Esophagus (tissue), 2 donors: Measurements from ENCODE around the gene EBF4. TPM values are rescaled to one million over a fixed set of nuclear protein-coding genes. Genes with fewer than 3 reads are reported as not detected.

Experiments
- H3K27ac ChIP-seq, 2 donors: one replicate each; pipeline ENCODE4 v1.5.1; 2013; ENCODE audit warnings: low read depth in 2 of 2, mild to moderate bottlenecking in 2 of 2, inconsistent platforms in 1 of 2, low read length in 1 of 2, moderate library complexity in 1 of 2
- H3K27me3 ChIP-seq, 2 donors: one replicate each; pipeline ENCODE4 v1.6.1; 2013; ENCODE audit warnings: low read length in 2 of 2, control low read depth in 1 of 2, mild to moderate bottlenecking in 1 of 2; ENCODE audit not compliant: insufficient read depth in 2 of 2, control insufficient read depth in 1 of 2
- H3K36me3 ChIP-seq, 2 donors: one replicate each; pipeline ENCODE4 v1.6.1; 2013; ENCODE audit warnings: low read length in 1 of 2; ENCODE audit not compliant: control insufficient read depth in 2 of 2, insufficient read depth in 2 of 2
- H3K4me1 ChIP-seq, 2 donors: one replicate each; pipeline ENCODE4 v1.6.1; 2013; ENCODE audit warnings: low read length in 1 of 2; ENCODE audit not compliant: control insufficient read depth in 2 of 2, insufficient read depth in 2 of 2
- H3K4me3 ChIP-seq, 2 donors: one replicate each; pipeline ENCODE4 v1.5.1; 2013; ENCODE audit warnings: low read length in 2 of 2, mild to moderate bottlenecking in 2 of 2, low read depth in 1 of 2, moderate library complexity in 1 of 2
- H3K9me3 ChIP-seq, 2 donors: one replicate each; pipeline ENCODE4 v1.6.1; 2013; ENCODE audit warnings: mild to moderate bottlenecking in 2 of 2, low read depth in 1 of 2, low read length in 1 of 2, moderate library complexity in 1 of 2; ENCODE audit not compliant: control insufficient read depth in 2 of 2, insufficient read depth in 1 of 2
- WGBS, 2 donors: extraction: QIAGEN DNeasy Blood & Tissue Kit; methylation state at CpG; one replicate each; pipeline ENCODE4 v1.1.7; 2013; 5-methylcytosine and 5-hydroxymethylcytosine counted together
- polyA plus RNA-seq, 2 donors: library from polyadenylated mRNA; stranded (reverse); fragments of 200-250 nt; gene quantifications; one replicate each; pipeline ENCODE4 v1.2.3, GENCODE V29; 2013
- donor health status: healthy with polysubstance abuse.
- donor health status: Bipolar disorder and iron deficiency.

EBF4 gene
- polyA plus RNA-seq, 2 donors, result 4.8 to 7.0 TPM

GRCh38 chr20:2736441-2736840, 43.9 kb downstream of the EBF4 start:
- Histone ChIP-seq H3K27ac (no peak overlapping the region), H3K9me3 (peaks cover 0 to 3% of the 10 kb centered on the region in 2 donors), H3K4me1 (no peaks in the 10 kb centered on the region), H3K27me3 (no peaks in the 10 kb centered on the region), H3K36me3 (peaks cover 0 to 2% of the 10 kb centered on the region in 2 donors), H3K4me3 (no peak overlapping the region)
- WGBS, 2 donors, result 92 to 97% methylated on average over 3 of the region's 3 CpGs

GRCh38 chr20:2738331-2739041, 45.9 kb downstream of the EBF4 start:
- no peak overlapping the region for H3K4me3 ChIP-seq
- 72 to 75% methylated on average over 8 of the region's 8 CpGs for WGBS, 2 donors
- no peaks in the 10 kb centered on the region for H3K4me1 ChIP-seq

DNA sequence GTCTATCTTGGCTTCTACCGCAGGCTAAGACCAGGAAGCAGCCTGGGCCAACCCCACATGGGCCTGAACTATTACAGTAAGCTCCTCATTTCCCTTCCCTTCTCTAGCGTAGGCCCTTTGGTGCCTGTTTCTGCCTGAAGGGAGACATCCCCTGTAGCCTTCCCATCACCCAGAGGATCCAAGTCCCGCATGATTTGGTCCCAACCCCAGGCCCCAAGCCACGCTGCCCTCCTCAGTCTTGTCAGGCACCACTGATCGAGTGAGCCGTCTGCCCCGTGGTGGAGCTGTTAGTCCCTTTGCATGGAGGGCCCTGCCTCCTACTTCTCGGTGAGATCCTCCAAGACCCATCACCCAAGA, 46.4 kb downstream of the EBF4 start:
- Histone ChIP-seq H3K4me1 (no peaks in the 10 kb centered on the region), H3K27ac (no peak overlapping the region), H3K9me3 (no peaks in the 10 kb centered on the region), H3K4me3 (no peak overlapping the region), H3K36me3 (peaks cover 0 to 2% of the 10 kb centered on the region in 2 donors), H3K27me3 (no peaks in the 10 kb centered on the region)
- whole genome bisulfite sequencing, 2 donors, result 82 to 87% methylated on average over 8 of the region's 8 CpGs

More at GRCh38 chr20:2738331-2739041, 45.9 kb downstream of the EBF4 start:
- Histone ChIP-seq H3K36me3 (peaks cover 0 to 2% of the 10 kb centered on the region in 2 donors), H3K27me3 (no peaks in the 10 kb centered on the region), H3K9me3 (no peaks in the 10 kb centered on the region), H3K27ac (no peak overlapping the region)

- Histone ChIP-seq H3K4me3 (no peak overlapping the region), H3K4me1 (no peaks in the 10 kb centered on the region), H3K36me3 (peaks cover 0 to 2% of the 10 kb centered on the region in 2 donors), H3K9me3 (no peaks in the 10 kb centered on the region), H3K27ac (no peak overlapping the region), H3K27me3 (no peaks in the 10 kb centered on the region)
- WGBS, 2 donors, result 78 to 85% methylated on average over 6 of the region's 6 CpGs
Measured at GRCh38 chr20:2740702-2741101, 48.1 kb downstream of the EBF4 start.

- whole genome bisulfite sequencing, 2 donors, result 53 to 55% methylated on average over 3 of the region's 3 CpGs
- peaks cover 0 to 2% of the 10 kb centered on the region in 2 donors for H3K36me3 ChIP-seq
- no peak overlapping the region for H3K4me3 ChIP-seq
Measured at GRCh38 chr20:2741463-2741862, 48.9 kb downstream of the EBF4 start.

GRCh38 chr20:2741881-2742280, 49.3 kb downstream of the EBF4 start:
- 78 to 83% methylated on average over 7 of the region's 7 CpGs for WGBS, 2 donors
- no peaks in the 10 kb centered on the region for H3K27me3 ChIP-seq
- H3K36me3 ChIP-seq, result peaks cover 0 to 2% of the 10 kb centered on the region in 2 donors
- H3K27ac ChIP-seq, result no peak overlapping the region
- no peak overlapping the region for H3K4me3 ChIP-seq
- no peaks in the 10 kb centered on the region for H3K4me1 ChIP-seq
- H3K9me3 ChIP-seq, result no peaks in the 10 kb centered on the region

More at GRCh38 chr20:2741463-2741862, 48.9 kb downstream of the EBF4 start:
- H3K4me1 ChIP-seq, result no peaks in the 10 kb centered on the region
- no peaks in the 10 kb centered on the region for H3K27me3 ChIP-seq
- no peak overlapping the region for H3K27ac ChIP-seq
- H3K9me3 ChIP-seq, result no peaks in the 10 kb centered on the region

- Histone ChIP-seq H3K4me3 (no peak overlapping the region), H3K36me3 (peaks cover 0 to 2% of the 10 kb centered on the region in 2 donors), H3K9me3 (no peaks in the 10 kb centered on the region), H3K27me3 (no peaks in the 10 kb centered on the region), H3K27ac (no peak overlapping the region), H3K4me1 (no peaks in the 10 kb centered on the region)
- WGBS, 2 donors, result 62 to 79% methylated on average over 2 of the region's 2 CpGs
Measured at GRCh38 chr20:2742431-2742830, 49.9 kb downstream of the EBF4 start.

- no peaks in the 10 kb centered on the region for H3K27me3 ChIP-seq
Measured at GRCh38 chr20:2742934-2743559, 50.5 kb downstream of the EBF4 start.

DNA sequence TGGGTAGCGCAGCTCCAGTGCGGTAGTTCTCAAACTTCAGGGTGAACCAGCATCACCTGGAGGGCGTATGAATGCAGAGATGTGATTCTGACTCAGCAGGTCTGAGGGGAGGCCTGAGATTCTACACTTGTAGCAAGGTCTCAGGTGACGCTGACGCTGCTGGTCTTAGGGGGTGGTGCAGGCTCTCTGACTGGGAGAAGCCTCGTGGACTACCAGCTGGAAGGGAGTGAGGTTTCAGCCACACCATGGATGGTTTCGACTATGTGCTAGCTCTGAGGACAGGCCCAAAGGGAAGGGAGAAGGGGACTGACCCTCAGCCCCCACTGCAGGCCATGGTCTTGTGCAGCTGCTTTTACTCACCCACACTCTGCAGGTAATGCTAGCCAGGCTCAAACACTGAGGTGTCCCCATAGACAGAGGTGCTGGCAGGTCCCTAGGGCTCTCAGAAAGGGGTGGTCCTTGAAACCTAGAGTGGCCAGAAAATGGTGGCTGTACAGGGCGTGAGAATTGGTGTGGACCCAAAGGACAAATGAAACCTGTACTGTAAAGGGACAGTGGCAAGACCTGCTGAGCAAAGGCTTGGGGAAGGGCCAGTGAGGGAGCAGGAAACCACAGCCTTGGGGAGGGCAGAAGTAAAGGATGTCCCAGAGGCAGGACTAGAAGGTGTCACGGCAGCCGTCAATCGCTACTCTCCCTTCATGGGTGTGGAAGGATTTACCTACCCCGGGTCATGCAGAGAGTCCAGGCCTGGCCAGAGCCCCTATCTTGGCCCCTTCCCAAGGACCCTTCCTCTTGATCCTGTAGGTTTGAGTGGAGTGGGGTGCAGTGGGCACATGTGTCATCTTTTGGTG, 52.7 kb downstream of the EBF4 start:
- Histone ChIP-seq H3K9me3 (no peaks in the 10 kb centered on the region), H3K36me3 (no peaks in the 10 kb centered on the region), H3K27ac (no peak overlapping the region), H3K4me3 (no peak overlapping the region), H3K4me1 (no peaks in the 10 kb centered on the region), H3K27me3 (no peaks in the 10 kb centered on the region)
- 79 to 89% methylated on average over 12 of the region's 12 CpGs for WGBS, 2 donors

More at GRCh38 chr20:2742934-2743559, 50.5 kb downstream of the EBF4 start:
- no peak overlapping the region for H3K27ac ChIP-seq
- H3K9me3 ChIP-seq, result no peaks in the 10 kb centered on the region
- no peaks in the 10 kb centered on the region for H3K4me1 ChIP-seq
- no peak overlapping the region for H3K4me3 ChIP-seq
- H3K36me3 ChIP-seq, result peaks cover 0 to 2% of the 10 kb centered on the region in 2 donors
- whole genome bisulfite sequencing, 2 donors, result 10 to 12% methylated on average over 12 of the region's 12 CpGs
